ENCODE measurements around the gene DPYSL4.

DPYSL4 gene

GRCh38 chr10:132236881-132237280 lies 50.1 kb downstream of the DPYSL4 start:
- H3K27ac ChIP-seq, result no peak overlapping the region
- no peak for DNase-seq (ENCODE audit: low read depth, low spot score)

GRCh38 chr10:132237396-132237795 lies 50.6 kb downstream of the DPYSL4 start:
- no peak overlapping the region for H3K27ac ChIP-seq
- no peak for DNase-seq (ENCODE audit: low read depth, low spot score)

GRCh38 chr10:132237871-132238270 lies 51.1 kb downstream of the DPYSL4 start:
- no peak overlapping the region for H3K27ac ChIP-seq

DNA sequence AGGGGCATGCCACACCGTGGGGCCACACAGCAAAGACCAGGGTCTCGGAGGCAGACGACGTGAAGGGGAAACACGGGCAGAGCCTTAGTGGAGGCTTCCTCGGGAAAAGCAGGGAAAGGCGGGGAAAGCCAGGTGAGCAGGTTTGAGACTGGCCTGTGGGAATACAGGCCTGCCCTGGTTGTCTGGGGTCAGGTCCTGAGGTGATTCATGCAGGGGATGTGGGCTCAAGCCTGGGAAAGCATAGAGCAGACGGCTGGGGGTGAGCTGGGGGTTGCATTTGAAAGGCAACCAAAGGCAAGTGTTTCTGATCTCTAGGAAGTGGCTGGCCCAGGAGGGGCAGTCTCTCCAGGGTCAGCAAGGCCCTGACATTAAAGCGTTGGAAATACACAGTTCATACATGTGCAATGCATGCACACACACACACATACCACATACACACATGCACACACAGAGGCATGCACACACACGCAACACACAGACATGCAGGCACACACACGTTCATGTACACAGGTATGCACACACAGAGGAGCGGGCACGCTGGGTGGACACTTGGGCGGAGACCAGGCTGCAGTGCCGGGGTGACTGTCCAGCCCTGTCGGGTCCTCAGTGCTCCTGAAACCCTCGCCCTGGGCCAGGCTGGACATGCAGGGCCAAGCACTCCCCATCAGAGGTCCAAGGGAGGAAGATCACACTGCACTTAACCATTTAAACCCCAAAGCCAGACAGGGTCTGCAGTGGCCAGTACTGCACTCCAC lies 51.8 kb downstream of the DPYSL4 start:
- no peak for DNase-seq (ENCODE audit: low read depth, low spot score)
- no peak overlapping the region for H3K27ac ChIP-seq

More at GRCh38 chr10:132237871-132238270, 51.1 kb downstream of the DPYSL4 start:
- no peak for DNase-seq (ENCODE audit: low read depth, low spot score)

DNA sequence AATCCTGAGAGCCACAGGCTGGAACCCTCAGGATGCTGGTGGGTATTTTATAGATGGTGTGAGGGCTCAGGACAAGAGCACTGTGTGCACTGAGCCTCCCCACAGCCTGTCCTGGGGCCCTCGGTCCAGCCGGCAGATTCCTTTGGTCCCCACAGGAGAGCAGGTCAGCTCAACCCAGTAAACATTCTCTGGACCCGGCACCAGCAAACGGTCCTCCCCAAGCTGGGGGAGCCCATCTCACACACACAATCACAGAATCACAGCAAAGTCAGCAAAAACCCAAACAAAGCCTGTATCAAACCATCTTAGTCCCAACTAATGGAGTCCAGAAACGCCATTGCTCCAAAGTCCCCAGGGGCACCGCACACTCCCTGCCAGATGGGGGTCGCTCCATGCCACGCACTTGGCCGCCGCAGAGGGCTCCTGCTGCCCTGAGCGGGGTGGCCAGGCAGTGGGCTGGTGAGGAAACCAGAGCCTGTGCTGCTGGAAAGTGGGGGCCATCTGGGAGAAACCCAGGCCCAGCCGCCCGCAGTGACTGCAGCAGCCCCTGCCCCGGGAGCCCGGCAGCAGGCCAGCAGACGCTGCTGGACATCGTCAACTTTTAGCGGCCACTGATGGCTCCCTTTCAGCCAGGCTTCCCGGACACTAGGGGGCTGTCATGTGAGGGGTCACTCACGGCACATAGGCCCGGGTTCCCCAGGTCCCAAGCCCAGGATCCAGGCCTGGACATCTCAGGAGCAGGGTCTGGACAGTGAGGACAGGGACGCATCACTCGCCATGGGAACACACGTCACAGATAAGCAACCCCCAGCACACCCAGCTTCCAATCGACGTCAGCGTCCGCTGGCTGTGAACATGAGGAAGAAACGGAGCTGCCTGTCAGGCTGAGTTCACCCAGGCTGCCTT lies 52.6 kb downstream of the DPYSL4 start:
- DNase-seq (ENCODE audit: low read depth, low spot score), result no peak
- no peak overlapping the region for H3K27ac ChIP-seq

GRCh38 chr10:132240156-132240555 lies 53.4 kb downstream of the DPYSL4 start:
- DNase-seq (ENCODE audit: low read depth, low spot score), result no peak

GRCh38 chr10:132240581-132240980 lies 53.8 kb downstream of the DPYSL4 start:
- DNase-seq (ENCODE audit: low read depth, low spot score), result no peak
- H3K27ac ChIP-seq, result no peak overlapping the region

More at GRCh38 chr10:132240156-132240555, 53.4 kb downstream of the DPYSL4 start:
- H3K27ac ChIP-seq, result no peak overlapping the region

GRCh38 chr10:132241086-132241485 lies 54.3 kb downstream of the DPYSL4 start:
- H3K27ac ChIP-seq, result no peak overlapping the region
- DNase-seq (ENCODE audit: low read depth, low spot score), result no peak

- DNase-seq (ENCODE audit: low read depth, low spot score), result no peak
- no peak overlapping the region for H3K27ac ChIP-seq
Observed at GRCh38 chr10:132241496-132241895, 54.7 kb downstream of the DPYSL4 start.

DNA sequence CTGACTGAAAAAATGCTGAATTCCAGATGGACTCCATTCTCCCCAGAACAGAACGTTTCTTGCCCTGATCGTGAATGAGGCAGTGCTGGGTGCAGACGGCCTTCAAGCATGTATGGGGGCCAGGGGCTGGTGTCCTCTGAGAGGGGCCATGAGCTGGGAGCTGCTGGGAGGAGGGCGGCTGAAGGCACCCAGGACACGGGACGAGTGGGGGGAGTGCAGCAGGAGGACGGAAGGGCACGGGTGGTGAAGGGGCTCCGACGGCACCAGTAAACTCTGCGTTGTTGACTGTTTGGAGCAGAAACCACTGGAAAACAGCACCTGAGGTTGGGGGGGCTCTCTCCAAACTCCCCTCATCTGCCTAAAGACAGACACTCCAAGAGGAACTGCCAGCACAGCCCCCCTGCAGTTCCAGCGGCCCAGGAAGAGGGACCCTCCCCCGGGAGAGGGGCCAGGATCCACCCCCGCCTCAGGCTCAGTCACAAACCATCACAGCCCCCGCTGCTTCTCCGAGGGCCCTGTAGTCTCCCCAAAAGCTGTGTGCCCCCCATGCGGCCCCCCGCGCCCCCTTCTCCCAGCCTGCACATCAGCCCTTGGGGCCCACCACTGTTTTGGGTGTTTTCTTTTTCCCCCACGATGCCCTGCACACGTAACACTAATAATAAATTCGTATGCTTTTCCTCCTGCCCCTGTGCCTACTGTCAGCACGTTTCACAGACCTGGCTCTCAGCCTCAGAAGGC lies 55.5 kb downstream of the DPYSL4 start:
- H3K27ac ChIP-seq, result no peak overlapping the region
- no peak for DNase-seq (ENCODE audit: low read depth, low spot score)

DNA sequence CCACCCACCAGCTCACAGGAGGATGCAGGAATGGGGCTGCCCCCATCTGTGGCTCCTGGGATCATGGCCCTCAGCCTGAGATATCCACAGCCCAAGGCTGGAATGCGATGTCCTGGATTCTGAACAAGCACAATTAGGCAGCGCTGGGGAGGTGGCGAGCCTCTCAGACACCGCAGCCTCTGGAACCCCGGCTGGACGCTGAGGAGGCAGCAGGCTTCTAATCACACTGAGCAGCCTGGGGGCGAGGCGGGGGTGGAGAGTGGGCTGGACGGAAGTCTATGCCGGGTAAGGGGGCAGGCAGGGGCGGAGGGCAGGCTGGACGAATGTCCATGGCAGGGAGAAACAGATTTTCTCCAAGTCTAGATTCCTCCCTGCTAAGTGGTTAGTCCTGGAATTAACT lies 56.4 kb downstream of the DPYSL4 start:
- no peak for DNase-seq (ENCODE audit: low read depth, low spot score)
- no peak overlapping the region for H3K27ac ChIP-seq

- H3K27ac ChIP-seq, result no peak overlapping the region
- no peak for DNase-seq (ENCODE audit: low read depth, low spot score)
Observed at GRCh38 chr10:132243626-132244025, 56.9 kb downstream of the DPYSL4 start.

DNA sequence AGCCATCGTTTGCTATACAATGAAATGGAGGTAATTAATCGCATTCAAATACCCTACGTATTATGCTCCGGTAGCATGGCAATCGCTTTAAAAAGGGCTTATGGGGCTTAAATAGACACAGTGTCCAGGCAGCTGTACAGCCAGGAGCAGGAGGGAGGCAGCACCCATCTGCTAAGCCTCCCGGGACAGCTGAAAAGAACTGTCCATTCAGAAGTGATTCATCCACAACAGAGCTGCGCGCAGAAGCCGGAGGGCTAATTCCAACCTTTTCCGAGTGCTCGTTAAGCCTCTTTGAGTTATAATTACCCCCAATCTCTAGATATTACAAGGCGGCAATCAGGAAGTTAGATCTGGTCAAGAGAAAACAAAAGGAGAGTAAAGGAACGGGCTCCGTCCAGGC lies 58.3 kb downstream of the DPYSL4 start:
- H3K27ac ChIP-seq, result no peak overlapping the region
- no peak for DNase-seq (ENCODE audit: low read depth, low spot score)

GRCh38 chr10:132246296-132246695 lies 59.5 kb downstream of the DPYSL4 start:
- no peak for DNase-seq (ENCODE audit: low read depth, low spot score)
- H3K27ac ChIP-seq, result no peak overlapping the region

DNA sequence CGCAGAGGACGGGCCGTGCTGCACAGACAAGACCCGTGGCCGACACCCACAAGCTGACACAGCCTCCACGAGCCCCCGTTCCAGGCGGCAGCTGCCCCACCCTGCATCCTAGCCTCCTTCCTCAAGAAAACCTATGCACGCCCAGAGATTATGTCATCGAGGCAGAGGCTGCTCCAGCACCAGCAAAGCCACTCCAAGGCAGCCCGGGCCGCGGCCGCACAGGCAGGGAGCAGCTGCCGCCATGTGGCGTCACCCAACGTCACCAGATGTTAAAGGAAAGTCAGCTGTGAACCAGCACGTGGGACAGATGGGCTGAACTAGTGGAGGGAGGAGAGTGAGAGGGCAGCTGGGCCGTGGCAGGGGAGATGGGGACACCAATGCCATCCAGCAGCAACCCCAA lies 61.2 kb downstream of the DPYSL4 start:
- no peak overlapping the region for H3K27ac ChIP-seq
- no peak for DNase-seq (ENCODE audit: low read depth, low spot score)

- no peak overlapping the region for H3K27ac ChIP-seq
- DNase-seq (ENCODE audit: low read depth, low spot score), result no peak
Observed at GRCh38 chr10:132248455-132249225, 61.9 kb downstream of the DPYSL4 start.

- no peak overlapping the region for H3K27ac ChIP-seq
- DNase-seq (ENCODE audit: low read depth, low spot score), result no peak
Observed at GRCh38 chr10:132249226-132249724, 62.5 kb downstream of the DPYSL4 start.

DNA sequence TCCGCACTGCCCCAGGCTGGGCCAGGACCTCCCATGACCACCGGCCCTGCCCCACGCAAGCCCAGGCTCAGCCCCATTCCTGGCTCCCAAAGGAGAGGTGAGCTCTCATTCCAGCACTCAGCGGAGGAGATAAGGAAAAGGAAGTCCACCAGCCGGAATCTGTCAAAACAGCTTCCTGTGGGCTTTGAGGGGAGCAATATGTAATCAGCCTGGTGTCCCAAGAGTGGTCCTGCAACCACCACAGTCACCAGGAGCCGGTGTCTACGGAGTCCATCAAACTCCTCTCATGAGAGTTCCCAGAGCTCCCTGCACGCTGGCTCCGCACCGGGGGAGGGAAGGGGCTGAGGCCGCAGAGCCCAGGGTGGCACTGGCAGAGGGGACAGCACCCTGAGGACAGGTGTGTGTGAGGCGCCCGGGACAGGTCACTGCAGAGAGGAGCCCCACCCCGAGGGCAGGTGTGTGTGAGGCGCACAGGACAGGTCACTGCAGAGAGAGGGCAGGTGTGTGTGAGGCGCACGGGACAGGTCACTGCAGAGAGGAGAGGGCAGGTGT lies 63.2 kb downstream of the DPYSL4 start:
- no peak for DNase-seq (ENCODE audit: low read depth, low spot score)
- no peak overlapping the region for H3K27ac ChIP-seq

All from epithelial cell of prostate (primary cell).